HG03565 (cell line): ENCODE data around the gene TUBB1.

ENCODE experiments used
- ATAC-seq: cut with Tn5 transposase; IDR thresholded peaks from one replicate; pipeline ENCODE4 v1.9.1; 2021; ENCODE audit warnings: mild to moderate bottlenecking, moderate library complexity; ENCODE audit not compliant: unreplicated experiment

The TUBB1 gene

GRCh38 chr20:59075934-59076508, 56.8 kb downstream of the TUBB1 start:
- ATAC-seq: no peak
